ENCODE measurements around the gene MTERF4.

Gene MTERF4

GRCh38 chr2:241126201-241126611, 24.1 kb upstream of the MTERF4 start:
- no peak for DNase-seq (ENCODE audit: low read depth)
- no peak overlapping the region for H3K4me3 ChIP-seq (ENCODE audit: low read length)
- TF ChIP-seq CTCF (conservative IDR thresholded peaks at IDR 0.05; ENCODE audit: low read length) = no peak

- DNase-seq (ENCODE audit: low read depth) = no peak
- TF ChIP-seq CTCF (conservative IDR thresholded peaks at IDR 0.05; ENCODE audit: low read length) = no peak
- no peak overlapping the region for H3K4me3 ChIP-seq (ENCODE audit: low read length)
Measured at GRCh38 chr2:241125626-241126025, 23.5 kb upstream of the MTERF4 start.

GRCh38 chr2:241123816-241124536, 21.9 kb upstream of the MTERF4 start:
- no peak overlapping the region for H3K4me3 ChIP-seq (ENCODE audit: low read length)
- DNase-seq (ENCODE audit: low read depth) = no peak
- TF ChIP-seq CTCF (conservative IDR thresholded peaks at IDR 0.05; ENCODE audit: low read length) = no peak

- DNase-seq (ENCODE audit: low read depth) = no peak
- no peak overlapping the region for H3K4me3 ChIP-seq (ENCODE audit: low read length)
- TF ChIP-seq CTCF (conservative IDR thresholded peaks at IDR 0.05; ENCODE audit: low read length) = no peak
Measured at GRCh38 chr2:241122376-241123002, 20.4 kb upstream of the MTERF4 start.

- no peak overlapping the region for H3K4me3 ChIP-seq (ENCODE audit: low read length)
- DNase-seq (ENCODE audit: low read depth) = no peak
Measured at GRCh38 chr2:241121008-241121407, 18.9 kb upstream of the MTERF4 start.

GRCh38 chr2:241120440-241120839, 18.4 kb upstream of the MTERF4 start:
- no peak overlapping the region for H3K4me3 ChIP-seq (ENCODE audit: low read length)
- no peak for TF ChIP-seq CTCF (conservative IDR thresholded peaks at IDR 0.05; ENCODE audit: low read length)
- no peak for DNase-seq (ENCODE audit: low read depth)

More at GRCh38 chr2:241121008-241121407, 18.9 kb upstream of the MTERF4 start:
- no peak for TF ChIP-seq CTCF (conservative IDR thresholded peaks at IDR 0.05; ENCODE audit: low read length)

Measured in AG10803 (cell line).